Psoas muscle (tissue), 8 donors: Measurements from ENCODE around the gene PTPRD. TPM values are rescaled to one million over a fixed set of nuclear protein-coding genes. Genes with fewer than 3 reads are reported as not detected.

Experiments used
- ATAC-seq, 4 donors: fragments of 200-7000 bp; cut with Tn5 transposase; one replicate each; pipeline ENCODE4 v1.9.1; 2020; ENCODE audit warnings: moderate library complexity in 3 of 4, mild to moderate bottlenecking in 2 of 4
- DNase-seq, 2 donors: peaks; one replicate each; pipeline ENCODE4 v3.0.0-alpha.2; 2020
- H3K27ac ChIP-seq: fragments of 200-600 bp; one replicate; pipeline ENCODE4 v1.8.0; 2022
- H3K27me3 ChIP-seq, 3 donors: fragments of 200-600 bp in 1 of 3; one replicate each; pipeline versions ENCODE4 v1.6.1 to v1.8.0; 2013 to 2022; ENCODE audit warnings: low read length in 2 of 3, mild to moderate bottlenecking in 2 of 3, moderate library complexity in 1 of 3; ENCODE audit not compliant: insufficient read depth in 3 of 3
- H3K36me3 ChIP-seq, 2 donors: fragments of 200-600 bp in 1 of 2; one replicate each; pipeline versions ENCODE4 v1.6.1 to v1.8.0; 2013 to 2022; ENCODE audit warnings: low read depth in 1 of 2, mild to moderate bottlenecking in 1 of 2, moderate library complexity in 1 of 2; ENCODE audit not compliant: insufficient read depth in 1 of 2
- H3K4me1 ChIP-seq: fragments of 200-600 bp; one replicate; pipeline ENCODE4 v1.8.0; 2022
- H3K4me3 ChIP-seq: fragments of 200-600 bp; one replicate; pipeline ENCODE4 v1.8.0; 2022; ENCODE audit warnings: mild to moderate bottlenecking
- H3K9me3 ChIP-seq: fragments of 200-600 bp; one replicate; pipeline ENCODE4 v1.8.0; 2022
- WGBS, 3 donors: extraction: QIAGEN DNeasy Blood & Tissue Kit; methylation state at CpG; one replicate each; pipeline versions ENCODE4 v1.1.6 to v1.1.7; 2013; 5-methylcytosine and 5-hydroxymethylcytosine counted together
- intact Hi-C, 2 donors: fragments of 100-400 bp; cut with DNase I; formaldehyde crosslinking; loops; one replicate each; pipeline versions ENCODE4 v1.11.0 to v1.14.2; 2022
- polyA plus RNA-seq, 3 donors: library from polyadenylated mRNA; stranded (reverse); fragments of 200-250 nt; gene quantifications; one replicate each; pipeline ENCODE4 v1.2.3, GENCODE V29; 2013
- total RNA-seq, 4 donors: library from RNA; stranded (reverse); fragmentation: NEBNext Ultra II Directional in 2 of 4; extraction: Animal tissue kit (Norgen Biotek cat#: 25700) in 2 of 4; gene quantifications; one replicate each; pipeline versions ENCODE4 v1.2.1 to v1.2.4, GENCODE V29; 2021 to 2023
- TF ChIP-seq, protein P1 (sequence below): fragments of 200-600 bp; IDR thresholded peaks from one replicate; pipeline ENCODE4 v1.8.0; 2022; ENCODE audit warnings: antibody characterized with exemption
- donor health status: healthy with polysubstance abuse.
- donor health status: DM: no; HTN: no; CAD: no; lungs with moderate emphysema.
- donor health status: Bipolar disorder and iron deficiency.
- donor health status: healthy.
- donor health status: DM: yes; HTN: yes; CAD: no.
- donor health status: DM: no; HTN: no; CAD: no.
- donor health status: DM: no; HTN: no; CAD: no.
- donor health status: DM: yes; HTN: yes; CAD: no.

The PTPRD gene
- total and polyA plus RNA-seq, 7 donors, result 0.44 to 3.1 (median 0.91) TPM

DNA sequence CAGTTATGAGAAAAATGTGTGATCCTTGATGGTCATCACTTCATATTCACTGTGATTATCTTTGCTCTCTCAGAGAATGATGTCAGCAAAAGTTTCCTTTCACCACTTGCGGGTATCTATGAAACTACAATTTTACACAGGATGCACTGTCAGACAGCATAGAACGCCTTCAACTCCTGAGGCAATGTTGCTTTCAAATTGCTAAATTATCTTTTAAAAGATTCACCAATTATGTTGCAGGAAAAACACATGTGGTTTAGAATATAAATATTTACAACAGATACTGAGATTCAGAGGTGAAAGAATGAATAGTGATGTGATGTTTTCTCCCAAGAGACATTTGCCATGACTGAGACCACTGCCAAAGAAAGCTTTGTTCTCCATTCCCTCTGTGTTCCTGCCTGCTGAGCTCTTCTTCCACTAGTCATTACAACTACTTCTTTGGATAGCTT, 1933.4 kb downstream of the PTPRD start:
- Histone ChIP-seq H3K4me1 (no peaks in the 10 kb centered on the region), H3K9me3 (no peaks in the 10 kb centered on the region), H3K27ac (no peak overlapping the region), H3K4me3 (no peak overlapping the region), H3K27me3 (no peaks in the 10 kb centered on the region), H3K36me3 (no peaks in the 10 kb centered on the region)
- intact Hi-C loops, result no loop called here
- TF ChIP-seq, protein P1, sequence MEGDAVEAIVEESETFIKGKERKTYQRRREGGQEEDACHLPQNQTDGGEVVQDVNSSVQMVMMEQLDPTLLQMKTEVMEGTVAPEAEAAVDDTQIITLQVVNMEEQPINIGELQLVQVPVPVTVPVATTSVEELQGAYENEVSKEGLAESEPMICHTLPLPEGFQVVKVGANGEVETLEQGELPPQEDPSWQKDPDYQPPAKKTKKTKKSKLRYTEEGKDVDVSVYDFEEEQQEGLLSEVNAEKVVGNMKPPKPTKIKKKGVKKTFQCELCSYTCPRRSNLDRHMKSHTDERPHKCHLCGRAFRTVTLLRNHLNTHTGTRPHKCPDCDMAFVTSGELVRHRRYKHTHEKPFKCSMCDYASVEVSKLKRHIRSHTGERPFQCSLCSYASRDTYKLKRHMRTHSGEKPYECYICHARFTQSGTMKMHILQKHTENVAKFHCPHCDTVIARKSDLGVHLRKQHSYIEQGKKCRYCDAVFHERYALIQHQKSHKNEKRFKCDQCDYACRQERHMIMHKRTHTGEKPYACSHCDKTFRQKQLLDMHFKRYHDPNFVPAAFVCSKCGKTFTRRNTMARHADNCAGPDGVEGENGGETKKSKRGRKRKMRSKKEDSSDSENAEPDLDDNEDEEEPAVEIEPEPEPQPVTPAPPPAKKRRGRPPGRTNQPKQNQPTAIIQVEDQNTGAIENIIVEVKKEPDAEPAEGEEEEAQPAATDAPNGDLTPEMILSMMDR, result no peak
- ATAC-seq, result no peak
- DNase-seq, result no peak
- WGBS, 3 donors, result 43 to 70% (median 53%) methylated on average over 2 of the region's 2 CpGs

DNA sequence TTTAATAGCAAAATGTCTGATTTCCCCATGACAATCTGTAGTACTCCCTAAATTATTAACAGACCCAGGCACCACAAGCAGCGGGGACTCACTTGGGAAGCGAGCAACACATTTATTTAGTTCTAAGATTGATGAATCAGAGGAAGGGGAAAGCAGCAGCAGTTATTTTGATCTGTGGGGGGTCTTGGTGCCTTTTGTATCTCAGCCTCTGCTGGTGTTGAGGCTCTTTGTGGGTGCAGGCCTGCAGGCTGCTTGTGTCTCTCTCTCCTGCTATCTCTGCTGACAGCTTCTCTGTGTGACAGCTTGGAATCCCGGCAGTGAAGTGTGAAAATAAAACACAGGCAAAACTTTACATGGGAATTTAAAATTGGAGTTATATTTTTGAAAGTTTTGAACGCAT, 1935.1 kb downstream of the PTPRD start:
- H3K27ac ChIP-seq, result no peak overlapping the region
- no peaks in the 10 kb centered on the region for H3K27me3 ChIP-seq
- ATAC-seq (no peak), DNase-seq (no peak)
- no peak overlapping the region for H3K4me3 ChIP-seq
- intact Hi-C loops, result no loop called here
- TF ChIP-seq, protein P1, result no peak
- WGBS, 3 donors, result 79 to 80% (median 80%) methylated on average over 4 of the region's 4 CpGs
- H3K4me1 ChIP-seq, result no peaks in the 10 kb centered on the region
- H3K9me3 ChIP-seq, result no peaks in the 10 kb centered on the region
- H3K36me3 ChIP-seq, result no peaks in the 10 kb centered on the region

DNA sequence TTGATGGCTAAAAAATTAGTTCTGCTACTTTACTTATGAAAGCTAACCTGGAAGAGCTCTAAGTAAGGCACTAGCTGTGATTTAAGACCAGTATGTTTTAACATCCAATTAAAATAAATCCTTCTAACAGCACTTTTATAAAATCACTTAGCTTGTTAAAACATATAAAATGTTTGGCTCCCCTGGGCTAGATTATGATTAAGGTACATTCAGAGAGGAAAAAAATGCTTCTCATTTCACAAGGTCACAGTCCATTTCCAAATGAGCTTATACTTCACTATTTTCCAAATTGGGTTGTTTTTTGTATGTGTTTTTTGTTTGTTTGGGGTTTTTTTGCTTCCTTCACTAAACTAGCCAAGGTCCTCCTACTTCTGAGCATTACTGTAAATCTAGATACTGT, 1938.3 kb downstream of the PTPRD start:
- DNase-seq (no peak), ATAC-seq (no peak)
- Histone ChIP-seq H3K9me3 (no peaks in the 10 kb centered on the region), H3K27me3 (no peaks in the 10 kb centered on the region), H3K4me3 (no peak overlapping the region), H3K27ac (no peak overlapping the region), H3K4me1 (no peaks in the 10 kb centered on the region), H3K36me3 (no peaks in the 10 kb centered on the region)
- TF ChIP-seq, protein P1, result no peak
- intact Hi-C loops, result no loop called here

DNA sequence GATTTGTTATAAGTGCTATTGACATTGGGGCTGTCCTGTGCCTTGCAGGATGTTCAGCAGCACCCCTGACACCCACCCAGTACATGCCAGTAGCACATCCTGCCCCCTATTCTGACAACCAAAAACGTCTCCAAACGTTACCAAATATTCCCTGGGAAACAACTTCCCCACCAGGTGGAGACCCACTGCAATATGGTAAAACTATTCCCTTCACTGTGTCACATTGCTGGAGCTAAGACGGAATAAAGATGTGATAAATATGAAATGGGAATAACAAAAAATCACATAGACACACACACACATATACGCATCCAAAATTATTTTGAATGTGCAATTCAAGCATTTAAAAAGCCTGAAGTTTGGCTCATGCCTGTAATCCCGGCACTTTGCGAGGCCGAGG, 1939.0 kb downstream of the PTPRD start:
- no peaks in the 10 kb centered on the region for H3K27me3 ChIP-seq
- H3K4me3 ChIP-seq, result no peak overlapping the region
- ATAC-seq, result no peak
- intact Hi-C loops, result no loop called here
- DNase-seq, result no peak
- TF ChIP-seq, protein P1, result no peak
- no peaks in the 10 kb centered on the region for H3K36me3 ChIP-seq
- H3K27ac ChIP-seq, result no peak overlapping the region
- H3K9me3 ChIP-seq, result no peaks in the 10 kb centered on the region
- H3K4me1 ChIP-seq, result no peaks in the 10 kb centered on the region
- 75 to 86% (median 78%) methylated on average over 7 of the region's 7 CpGs for WGBS, 3 donors

DNA sequence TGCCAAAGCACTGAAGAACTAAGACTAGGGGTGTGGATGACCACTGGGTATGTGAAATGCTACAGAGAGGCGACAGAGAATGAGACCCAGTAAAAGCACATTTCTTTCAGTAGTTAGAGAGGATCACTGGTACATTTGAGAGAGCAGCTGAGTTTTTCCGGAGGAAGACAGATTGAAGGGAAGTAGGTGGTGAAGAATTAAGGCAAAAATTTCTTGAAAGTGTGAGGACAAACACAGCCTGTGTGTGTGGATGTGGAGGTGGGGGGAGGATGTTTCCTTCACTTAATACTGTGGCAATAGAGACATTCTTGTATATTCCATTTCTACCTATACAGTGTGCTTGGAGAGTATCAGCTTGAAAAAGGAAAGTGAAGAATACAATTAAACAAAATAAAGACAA, 1942.1 kb downstream of the PTPRD start:
- WGBS, 3 donors, result 83 to 91% (median 89%) methylated on average over 2 of the region's 2 CpGs
- no peaks in the 10 kb centered on the region for H3K27me3 ChIP-seq
- H3K4me3 ChIP-seq, result no peak overlapping the region
- intact Hi-C loops, result no loop called here
- no peak overlapping the region for H3K27ac ChIP-seq
- TF ChIP-seq, protein P1, result no peak
- DNase-seq, result no peak
- H3K9me3 ChIP-seq, result no peaks in the 10 kb centered on the region
- no peak for ATAC-seq
- no peaks in the 10 kb centered on the region for H3K4me1 ChIP-seq
- H3K36me3 ChIP-seq, result no peaks in the 10 kb centered on the region
